Activated CD8-positive, alpha-beta T cell treated with anti-CD3 and anti-CD28 coated beads for 36 hours (primary cell): ENCODE results near the gene GUCA1C. TPM values are rescaled to one million over a fixed set of nuclear protein-coding genes. Genes with fewer than 3 reads are reported as not detected.

Experiments used
- ATAC-seq: fragments of 200-7000 bp; cut with Tn5 transposase; one replicate; pipeline ENCODE4 v1.10.0; 2021; ENCODE audit warnings: mild to moderate bottlenecking, moderate library complexity
- CTCF ChIA-PET: fragments of 350-600 bp; sonication (Branson Sonifier 250); formaldehyde crosslinking; loops from one replicate; lab custom pipeline; 2021; ENCODE audit warnings: antibody characterized with exemption; lab: Charles Lee
- POLR2A ChIA-PET: fragments of 350-600 bp; sonication (Branson Sonifier 250); formaldehyde crosslinking; loops from one replicate; lab custom pipeline; 2021; ENCODE audit warnings: antibody characterized with exemption; lab: Charles Lee
- DNase-seq: peaks from one replicate; pipeline ENCODE4 v3.0.0-alpha.2; 2020
- H3K27ac Mint-ChIP-seq: one replicate; pipeline ENCODE4 v1.8.0; 2021; ENCODE audit warnings: mild to moderate bottlenecking, mixed read lengths
- H3K27me3 Mint-ChIP-seq: one replicate; pipeline ENCODE4 v1.8.0; 2021; ENCODE audit warnings: mixed read lengths
- H3K36me3 Mint-ChIP-seq: one replicate; pipeline ENCODE4 v1.8.0; 2021; ENCODE audit warnings: low read depth, mixed read lengths
- H3K4me1 Mint-ChIP-seq: one replicate; pipeline ENCODE4 v1.8.0; 2021; ENCODE audit warnings: low read depth, mixed read lengths
- H3K4me3 Mint-ChIP-seq: one replicate; pipeline ENCODE4 v1.8.0; 2021; ENCODE audit warnings: mild to moderate bottlenecking, moderate library complexity, mixed read lengths
- H3K9me3 Mint-ChIP-seq: one replicate; pipeline ENCODE4 v1.8.0; 2021; ENCODE audit warnings: mixed read lengths
- CTCF ChIP-seq: fragments of 200-600 bp; IDR thresholded peaks from one replicate; pipeline ENCODE4 v1.8.0; 2022; ENCODE audit warnings: antibody characterized with exemption, mild to moderate bottlenecking
- intact Hi-C: fragments of 100-400 bp; cut with micrococcal nuclease; formaldehyde crosslinking; loops from one replicate; pipeline ENCODE4 v1.10.0; 2022
- total RNA-seq, 2 experiments: library from RNA; stranded (reverse); gene quantifications; one replicate each; pipeline ENCODE4 v1.2.3, GENCODE V29; 2021

The GUCA1C gene
- total RNA-seq, 2 experiments from 2014 or later = not detected

- H3K27me3 Mint-ChIP-seq = peaks cover 3% of the 10 kb centered on the region
- intact Hi-C loops = no loop called here
- ChIA-PET POLR2A (interaction anchor here (1.1 kb wide), 1 partner anchor 11 kb away, joined by 3 read pairs; no protein-coding TSS in a partner anchor), CTCF (no interaction called here)
- H3K9me3 Mint-ChIP-seq = no peaks in the 10 kb centered on the region
- no peaks in the 10 kb centered on the region for H3K4me1 Mint-ChIP-seq
- no peak overlapping the region for H3K27ac Mint-ChIP-seq
- no peaks in the 10 kb centered on the region for H3K36me3 Mint-ChIP-seq
- ATAC-seq = no peak
- H3K4me3 Mint-ChIP-seq = no peak overlapping the region
- no peak for TF ChIP-seq CTCF
- no peak for DNase-seq
Measured at GRCh38 chr3:108973019-108973418, 19.3 kb upstream of the GUCA1C start.

- no peaks in the 10 kb centered on the region for H3K36me3 Mint-ChIP-seq
- H3K27me3 Mint-ChIP-seq = peaks cover 3% of the 10 kb centered on the region
Measured at GRCh38 chr3:108972482-108972881, 18.8 kb upstream of the GUCA1C start.

GRCh38 chr3:108970561-108970960 is 16.9 kb upstream of the GUCA1C start:
- TF ChIP-seq CTCF = no peak
- Mint-ChIP-seq H3K27me3 (peaks cover 3% of the 10 kb centered on the region), H3K9me3 (no peaks in the 10 kb centered on the region), H3K36me3 (no peaks in the 10 kb centered on the region), H3K27ac (no peak overlapping the region), H3K4me3 (no peak overlapping the region), H3K4me1 (peaks cover 5% of the 10 kb centered on the region)
- no peak for ATAC-seq
- intact Hi-C loops = no loop called here
- no peak for DNase-seq
- POLR2A ChIA-PET = no interaction called here
- CTCF ChIA-PET = interaction anchor here (1.1 to 1.3 kb wide), 2 partner anchors 12 to 53 kb away, joined by 3 read pairs; no protein-coding TSS in a partner anchor

More at GRCh38 chr3:108972482-108972881, 18.8 kb upstream of the GUCA1C start:
- no peak overlapping the region for H3K27ac Mint-ChIP-seq
- CTCF ChIA-PET = no interaction called here
- POLR2A ChIA-PET = interaction anchor here (1.1 kb wide), 1 partner anchor 11 kb away, joined by 3 read pairs; no protein-coding TSS in a partner anchor
- no peak for DNase-seq
- no peaks in the 10 kb centered on the region for H3K4me1 Mint-ChIP-seq
- intact Hi-C loops = no loop called here
- no peaks in the 10 kb centered on the region for H3K9me3 Mint-ChIP-seq
- no peak for ATAC-seq
- no peak overlapping the region for H3K4me3 Mint-ChIP-seq
- TF ChIP-seq CTCF = no peak

- H3K27ac Mint-ChIP-seq = no peak overlapping the region
- intact Hi-C loops = no loop called here
- no peak overlapping the region for H3K4me3 Mint-ChIP-seq
- no peaks in the 10 kb centered on the region for H3K9me3 Mint-ChIP-seq
- ATAC-seq = peak; percentile 42
- H3K27me3 Mint-ChIP-seq = no peaks in the 10 kb centered on the region
- DNase-seq = peak; percentile 12
- CTCF ChIA-PET = interaction anchor here (1.0 kb wide), 1 partner anchor 27 kb away, joined by 4 read pairs; no protein-coding TSS in a partner anchor
- no peak for TF ChIP-seq CTCF
- H3K4me1 Mint-ChIP-seq = peaks cover 5% of the 10 kb centered on the region
- H3K36me3 Mint-ChIP-seq = no peaks in the 10 kb centered on the region
- POLR2A ChIA-PET = no interaction called here
Measured at GRCh38 chr3:108966773-108967172, 13.1 kb upstream of the GUCA1C start.

GRCh38 chr3:108959017-108959416 is 5.3 kb upstream of the GUCA1C start:
- ATAC-seq (no peak), DNase-seq (no peak)
- H3K4me3 Mint-ChIP-seq = no peak overlapping the region
- no peaks in the 10 kb centered on the region for H3K4me1 Mint-ChIP-seq
- intact Hi-C loops = no loop called here
- ChIA-PET POLR2A (no interaction called here), CTCF (interaction anchor here (0.6 to 0.9 kb wide), 2 partner anchors 12 to 255 kb away, joined by 3 read pairs; no protein-coding TSS in a partner anchor)
- no peak overlapping the region for H3K27ac Mint-ChIP-seq
- no peak for TF ChIP-seq CTCF
- no peaks in the 10 kb centered on the region for H3K9me3 Mint-ChIP-seq
- H3K36me3 Mint-ChIP-seq = no peaks in the 10 kb centered on the region
- peaks cover 2% of the 10 kb centered on the region for H3K27me3 Mint-ChIP-seq
